NOMO-1 treated with dmso at 0.1 percent for 144 hours (cell line): ENCODE results near the gene OPN1LW.
"Not testable (repeated sequence)": the region's sequence is repeated elsewhere in the genome, so short reads cannot be mapped to it uniquely, and the experiment has no call there.

Experiments
- DNase-seq: peaks from one replicate; lab custom pipeline; 2025; ENCODE audit not compliant: unreplicated experiment; lab: John Stamatoyannopoulos, UW

OPN1LW gene

DNA sequence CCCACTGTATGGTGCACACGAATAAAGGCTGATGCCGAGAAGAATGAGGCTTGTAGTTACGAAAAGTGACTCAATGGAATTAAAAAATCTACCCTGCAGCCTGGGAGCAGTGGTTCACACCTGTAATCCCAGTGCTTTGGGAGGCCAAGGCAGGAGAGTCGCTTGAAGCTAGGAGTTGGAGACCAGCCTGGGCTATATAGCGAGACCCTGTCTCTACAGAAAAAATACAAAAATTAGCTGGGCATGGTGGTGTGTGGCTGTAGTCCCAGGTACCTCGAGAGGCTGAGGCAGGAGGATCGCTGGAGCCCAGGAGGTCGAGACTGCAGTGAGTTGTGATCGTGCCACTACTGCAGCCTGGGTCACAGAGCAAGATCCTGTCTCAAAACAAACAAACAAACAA is 11.7 kb upstream of the OPN1LW start:
- no peak for DNase-seq

GRCh38 chrX:154135458-154136229 is 8.4 kb upstream of the OPN1LW start:
- no peak for DNase-seq

DNA sequence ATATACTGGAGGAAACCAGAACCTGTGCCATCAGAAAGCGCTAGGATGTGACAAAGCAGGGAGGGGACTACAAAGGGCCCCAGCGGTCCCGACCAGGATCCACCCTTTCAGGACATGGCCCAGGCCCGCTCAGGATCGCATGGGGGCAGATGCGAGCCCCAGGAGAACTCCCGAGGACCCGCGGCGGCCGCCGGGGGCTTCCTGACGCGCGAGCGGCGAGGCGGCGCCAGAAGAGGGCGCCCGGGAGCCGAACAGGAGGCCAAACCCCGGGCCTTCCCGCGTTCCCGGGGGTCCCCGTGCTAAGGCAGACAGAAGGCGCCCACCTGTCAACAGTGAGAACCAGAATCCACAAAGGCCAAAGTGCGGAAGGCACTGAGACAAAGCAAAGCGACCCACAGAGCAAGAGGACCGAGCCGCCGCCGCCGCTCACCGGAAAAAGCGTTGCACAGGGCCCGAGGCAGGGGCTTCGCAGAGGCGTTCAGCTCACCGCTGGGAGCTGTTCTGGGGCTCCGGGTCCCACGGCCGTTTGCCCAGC is 7.3 kb upstream of the OPN1LW start:
- DNase-seq: no peak

GRCh38 chrX:154138857-154139256 is 5.2 kb upstream of the OPN1LW start:
- DNase-seq: no peak

GRCh38 chrX:154140206-154140605 is 3.8 kb upstream of the OPN1LW start:
- DNase-seq: no peak

DNA sequence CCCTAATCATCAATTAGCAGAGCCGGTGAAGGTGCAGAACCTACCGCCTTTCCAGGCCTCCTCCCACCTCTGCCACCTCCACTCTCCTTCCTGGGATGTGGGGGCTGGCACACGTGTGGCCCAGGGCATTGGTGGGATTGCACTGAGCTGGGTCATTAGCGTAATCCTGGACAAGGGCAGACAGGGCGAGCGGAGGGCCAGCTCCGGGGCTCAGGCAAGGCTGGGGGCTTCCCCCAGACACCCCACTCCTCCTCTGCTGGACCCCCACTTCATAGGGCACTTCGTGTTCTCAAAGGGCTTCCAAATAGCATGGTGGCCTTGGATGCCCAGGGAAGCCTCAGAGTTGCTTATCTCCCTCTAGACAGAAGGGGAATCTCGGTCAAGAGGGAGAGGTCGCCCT is 3.3 kb upstream of the OPN1LW start:
- no peak for DNase-seq

- DNase-seq: no peak
These were observed 1.7 kb upstream of the OPN1LW start for GRCh38 chrX:154142386-154142785.

DNA sequence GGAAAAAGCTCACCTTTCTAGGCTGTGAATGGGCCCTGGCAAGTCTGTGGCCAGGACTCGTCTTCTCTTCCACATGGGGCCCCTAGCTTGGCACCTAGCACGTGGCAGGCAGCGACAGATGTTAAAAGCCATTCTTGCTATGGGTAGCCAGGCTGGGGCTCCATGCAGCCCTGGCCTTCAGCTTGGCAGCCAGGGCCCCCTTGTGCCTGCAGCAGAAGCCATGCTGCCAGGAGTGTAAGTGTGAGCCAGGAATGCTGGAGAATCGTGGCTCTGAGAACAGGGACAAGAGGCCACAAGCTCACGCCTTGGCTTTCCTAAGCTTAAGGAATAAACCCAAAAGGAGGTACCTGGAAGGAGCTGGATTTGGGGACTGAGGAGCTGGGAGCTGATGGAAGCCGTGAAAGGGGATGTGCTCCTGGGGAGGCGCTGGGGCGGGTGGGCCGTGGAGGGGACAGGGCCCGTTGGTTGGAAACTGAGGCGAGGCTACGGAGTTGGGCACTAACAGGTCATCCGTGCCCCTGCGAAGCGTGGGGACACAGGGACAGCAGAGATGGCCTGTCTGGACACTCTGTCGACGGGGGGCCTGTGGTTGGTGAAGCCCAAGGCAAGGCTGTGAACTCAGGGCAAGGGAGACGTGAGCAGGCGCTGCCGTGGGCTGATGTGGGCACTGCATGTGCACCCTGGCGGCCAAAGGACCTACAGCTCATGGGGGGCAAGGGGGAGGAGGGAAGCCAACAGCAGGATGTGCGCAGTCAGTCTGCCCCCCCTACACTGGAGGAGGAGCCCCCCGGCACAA is 895 bp upstream of the OPN1LW start:
- DNase-seq: no peak

- not testable (repeated sequence) for DNase-seq
These were observed 7.0 kb downstream of the OPN1LW start for GRCh38 chrX:154151030-154151429.

GRCh38 chrX:154156221-154156620 is 12.2 kb downstream of the OPN1LW start:
- not testable (repeated sequence) for DNase-seq

- not testable (repeated sequence) for DNase-seq
These were observed 13.2 kb downstream of the OPN1LW start for GRCh38 chrX:154157207-154157606.

- not testable (repeated sequence) for DNase-seq
These were observed 15.3 kb downstream of the OPN1LW start for GRCh38 chrX:154159345-154159744.

GRCh38 chrX:154164902-154165301 is 20.9 kb downstream of the OPN1LW start:
- not testable (repeated sequence) for DNase-seq

GRCh38 chrX:154168384-154168783 is 24.3 kb downstream of the OPN1LW start:
- not testable (repeated sequence) for DNase-seq

- DNase-seq: not testable (repeated sequence)
These were observed 28.5 kb downstream of the OPN1LW start for GRCh38 chrX:154172535-154172943.

- not testable (repeated sequence) for DNase-seq
These were observed 30.3 kb downstream of the OPN1LW start for GRCh38 chrX:154174356-154174755.

DNA sequence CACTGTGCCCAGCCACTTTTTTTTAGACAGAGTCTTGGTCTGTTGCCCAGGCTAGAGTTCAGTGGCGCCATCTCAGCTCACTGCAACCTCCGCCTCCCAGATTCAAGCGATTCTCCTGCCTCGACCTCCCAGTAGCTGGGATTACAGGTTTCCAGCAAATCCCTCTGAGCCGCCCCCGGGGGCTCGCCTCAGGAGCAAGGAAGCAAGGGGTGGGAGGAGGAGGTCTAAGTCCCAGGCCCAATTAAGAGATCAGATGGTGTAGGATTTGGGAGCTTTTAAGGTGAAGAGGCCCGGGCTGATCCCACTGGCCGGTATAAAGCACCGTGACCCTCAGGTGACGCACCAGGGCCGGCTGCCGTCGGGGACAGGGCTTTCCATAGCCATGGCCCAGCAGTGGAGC is 38.3 kb downstream of the OPN1LW start, which contains the start of gene OPN1MW:
OPN1MW (plus strand) TSS at position 301 of the 400 bp plus-strand sequence; CDS start at position 383, 82 bp downstream.
- DNase-seq: not testable (repeated sequence)

- DNase-seq: not testable (repeated sequence)
These were observed 39.8 kb downstream of the OPN1LW start for GRCh38 chrX:154183794-154184193.

DNA sequence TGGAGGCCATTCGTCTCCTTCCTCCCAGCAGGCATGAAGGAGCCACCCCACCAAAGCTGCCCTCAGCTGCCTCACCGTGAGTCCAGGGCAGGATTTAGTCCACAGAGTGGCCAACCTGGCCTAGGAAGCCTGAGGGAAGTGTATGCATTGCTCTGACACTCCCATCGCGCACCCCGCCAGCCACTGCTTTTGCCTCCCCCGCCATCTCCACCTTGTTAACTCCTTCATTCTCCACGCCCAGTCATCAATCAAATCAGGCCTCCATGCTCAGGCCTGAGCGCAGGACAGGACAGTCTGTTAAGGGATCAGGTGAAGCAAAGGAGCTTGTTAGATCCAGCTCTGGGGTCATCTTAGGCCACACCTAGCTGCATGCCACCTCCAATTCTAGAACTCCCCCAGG is 48.8 kb downstream of the OPN1LW start:
- not testable (repeated sequence) for DNase-seq

- DNase-seq: not testable (repeated sequence)
These were observed 50.3 kb downstream of the OPN1LW start for GRCh38 chrX:154194316-154194715.

GRCh38 chrX:154196466-154196865 is 52.4 kb downstream of the OPN1LW start:
- DNase-seq: not testable (repeated sequence)
